ENCODE measurements around the gene ANKRD36.

DNA sequence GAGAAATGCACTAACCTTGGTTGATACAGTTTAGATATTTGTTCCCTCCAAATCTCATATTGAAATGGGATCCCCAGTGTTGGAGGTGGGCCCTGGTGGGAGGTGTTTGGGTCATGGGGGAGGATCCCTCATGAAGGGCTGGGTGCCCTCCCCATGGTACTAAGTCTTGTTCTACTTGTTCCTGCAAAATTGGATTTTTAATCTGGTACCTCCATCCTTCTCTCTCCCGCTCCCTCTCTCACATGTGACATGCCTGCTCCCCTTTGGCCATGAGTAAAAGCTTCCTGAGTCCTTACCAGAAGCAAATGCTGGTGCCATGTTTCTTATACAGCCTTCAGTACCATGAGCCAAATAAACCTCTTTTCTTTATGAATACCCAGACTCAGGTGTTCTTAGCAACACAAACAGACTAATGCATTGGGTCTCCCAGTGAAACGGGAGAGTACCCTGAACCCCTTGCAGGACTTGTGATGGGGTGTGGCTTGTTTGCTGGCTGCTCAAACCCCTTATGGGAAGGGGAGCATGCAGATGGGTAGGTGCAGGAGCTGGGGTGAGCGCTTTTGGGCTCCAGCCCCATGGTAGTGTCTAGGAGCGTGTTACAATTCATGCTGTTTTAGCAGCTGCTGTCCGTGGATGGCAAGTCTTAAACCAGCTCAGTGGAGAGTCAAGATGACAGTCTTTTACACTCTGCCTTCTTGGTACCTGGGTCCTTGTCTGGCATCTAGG lies 45.5 kb upstream of the ANKRD36 start:
- TF ChIP-seq, protein P1, sequence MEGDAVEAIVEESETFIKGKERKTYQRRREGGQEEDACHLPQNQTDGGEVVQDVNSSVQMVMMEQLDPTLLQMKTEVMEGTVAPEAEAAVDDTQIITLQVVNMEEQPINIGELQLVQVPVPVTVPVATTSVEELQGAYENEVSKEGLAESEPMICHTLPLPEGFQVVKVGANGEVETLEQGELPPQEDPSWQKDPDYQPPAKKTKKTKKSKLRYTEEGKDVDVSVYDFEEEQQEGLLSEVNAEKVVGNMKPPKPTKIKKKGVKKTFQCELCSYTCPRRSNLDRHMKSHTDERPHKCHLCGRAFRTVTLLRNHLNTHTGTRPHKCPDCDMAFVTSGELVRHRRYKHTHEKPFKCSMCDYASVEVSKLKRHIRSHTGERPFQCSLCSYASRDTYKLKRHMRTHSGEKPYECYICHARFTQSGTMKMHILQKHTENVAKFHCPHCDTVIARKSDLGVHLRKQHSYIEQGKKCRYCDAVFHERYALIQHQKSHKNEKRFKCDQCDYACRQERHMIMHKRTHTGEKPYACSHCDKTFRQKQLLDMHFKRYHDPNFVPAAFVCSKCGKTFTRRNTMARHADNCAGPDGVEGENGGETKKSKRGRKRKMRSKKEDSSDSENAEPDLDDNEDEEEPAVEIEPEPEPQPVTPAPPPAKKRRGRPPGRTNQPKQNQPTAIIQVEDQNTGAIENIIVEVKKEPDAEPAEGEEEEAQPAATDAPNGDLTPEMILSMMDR (IDR thresholded peaks at IDR 0.05), result no peak
- no peak for TF ChIP-seq POLR2A (IDR thresholded peaks at IDR 0.05)

Data from heart left ventricle (tissue), 13 donors.